GM10266 (cell line): Measurements from ENCODE around the gene KAT6B.
"Not testable (repeated sequence)": the region's sequence is repeated elsewhere in the genome, so short reads cannot be mapped to it uniquely, and the experiment has no call there.

Source experiments
- DNase-seq: peaks from one replicate; pipeline ENCODE4 v3.0.0; 2012; ENCODE audit errors: extremely low spot score
- CTCF ChIP-seq: IDR thresholded peaks from 2 replicates; pipeline ENCODE4 v1.5.1; 2012; ENCODE audit warnings: mild to moderate bottlenecking, low read depth; ENCODE audit not compliant: control insufficient read depth, insufficient read depth; ENCODE audit errors: missing control alignments

Gene KAT6B

DNA sequence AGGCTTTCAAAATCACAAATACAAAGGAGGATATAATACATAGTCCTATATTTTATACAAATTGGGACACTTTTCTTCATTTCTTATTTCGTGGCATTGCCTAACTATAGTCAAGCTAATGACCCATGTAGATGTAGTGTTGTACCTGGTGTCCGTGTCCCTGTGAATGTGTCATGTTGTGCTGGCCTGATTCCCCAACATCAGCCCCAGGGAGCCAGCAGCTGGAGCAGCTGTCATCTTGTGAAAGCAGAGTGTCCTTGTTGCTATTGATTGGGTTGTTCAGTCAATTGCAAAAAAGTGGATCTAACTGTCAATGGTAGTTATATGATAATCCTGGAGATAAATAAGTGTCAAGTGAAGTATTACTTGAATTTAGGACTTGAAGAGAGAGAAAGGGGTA lies 86.3 kb downstream of the KAT6B start:
- no peak for TF ChIP-seq CTCF
- DNase-seq = no peak

DNA sequence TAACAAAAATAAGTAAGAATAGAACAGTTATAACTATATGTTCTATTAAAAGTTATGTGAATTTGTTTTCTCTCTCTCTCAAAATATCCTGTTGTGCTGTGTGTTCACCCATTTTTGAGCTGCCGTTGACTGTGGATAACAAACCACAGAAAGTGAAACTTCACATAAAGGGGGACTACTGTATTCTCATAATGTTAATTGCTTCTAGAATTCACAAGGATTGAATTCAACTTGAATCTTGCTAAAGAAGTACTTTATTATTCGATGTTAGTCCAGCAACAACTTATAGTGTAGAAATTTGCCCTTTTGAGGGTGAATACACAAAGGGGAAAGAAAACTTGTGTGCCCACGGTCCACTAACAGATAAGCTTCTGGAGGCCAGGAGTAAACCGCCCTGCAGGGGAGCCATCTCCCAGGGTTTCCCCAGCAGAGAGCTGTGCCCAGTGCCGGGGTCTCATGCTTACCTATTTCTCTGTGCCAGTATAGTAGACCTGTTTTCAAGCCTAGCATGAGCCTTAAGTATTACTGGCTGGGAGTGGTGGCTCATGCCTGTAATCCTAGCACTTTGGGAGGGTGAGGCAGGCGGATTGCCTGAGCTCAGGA lies 87.1 kb downstream of the KAT6B start:
- no peak for TF ChIP-seq CTCF
- no peak for DNase-seq

GRCh38 chr10:74916283-74916682 lies 89.9 kb downstream of the KAT6B start:
- TF ChIP-seq CTCF = no peak
- no peak for DNase-seq

DNA sequence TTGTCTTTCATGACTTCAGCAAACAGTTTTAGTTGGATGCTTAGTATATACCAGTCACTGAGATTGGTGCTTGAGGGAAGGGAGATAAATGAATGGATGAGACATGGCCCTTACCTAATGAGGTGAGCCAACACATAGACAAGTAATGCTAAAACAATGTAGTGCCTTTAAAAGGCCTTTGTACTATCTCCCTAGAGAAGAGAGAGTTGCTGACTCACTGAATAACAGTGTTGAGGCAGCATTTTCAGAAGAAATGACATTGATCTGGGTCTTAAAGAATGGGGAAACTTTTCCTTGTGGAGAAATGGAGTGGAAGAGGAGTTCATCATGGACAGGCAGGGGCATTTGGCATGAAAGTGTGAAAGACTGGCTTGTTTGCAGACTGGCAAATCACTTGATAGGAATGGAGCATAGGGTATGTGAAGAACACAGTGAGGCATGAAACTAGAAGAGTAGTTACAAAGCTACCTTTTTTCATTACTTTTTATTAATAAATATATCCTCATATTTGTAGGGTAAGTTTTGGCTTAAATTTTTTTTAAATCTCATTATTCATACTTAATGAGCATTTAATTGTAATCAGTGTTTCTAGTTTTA lies 91.2 kb downstream of the KAT6B start:
- TF ChIP-seq CTCF = no peak
- DNase-seq = no peak

DNA sequence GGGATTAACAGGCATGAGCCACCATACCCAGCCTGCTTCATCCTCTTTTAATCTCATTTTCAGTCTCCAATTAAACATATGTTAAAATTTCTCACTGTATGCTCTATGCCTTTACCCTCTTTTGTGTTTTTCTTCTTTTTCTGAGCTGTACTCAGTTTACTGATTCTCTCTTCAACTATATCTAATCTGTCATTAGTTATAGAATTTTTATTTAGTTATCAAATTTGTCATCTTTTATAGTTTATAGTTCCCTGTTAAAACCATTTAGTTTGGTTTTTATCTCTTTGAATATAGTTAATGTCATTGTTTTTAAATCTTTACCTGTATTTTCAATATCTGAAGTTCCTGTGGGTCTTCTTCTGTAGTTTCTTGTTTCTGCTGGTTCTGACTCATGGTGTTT lies 93.3 kb downstream of the KAT6B start:
- DNase-seq = no peak
- TF ChIP-seq CTCF = no peak

DNA sequence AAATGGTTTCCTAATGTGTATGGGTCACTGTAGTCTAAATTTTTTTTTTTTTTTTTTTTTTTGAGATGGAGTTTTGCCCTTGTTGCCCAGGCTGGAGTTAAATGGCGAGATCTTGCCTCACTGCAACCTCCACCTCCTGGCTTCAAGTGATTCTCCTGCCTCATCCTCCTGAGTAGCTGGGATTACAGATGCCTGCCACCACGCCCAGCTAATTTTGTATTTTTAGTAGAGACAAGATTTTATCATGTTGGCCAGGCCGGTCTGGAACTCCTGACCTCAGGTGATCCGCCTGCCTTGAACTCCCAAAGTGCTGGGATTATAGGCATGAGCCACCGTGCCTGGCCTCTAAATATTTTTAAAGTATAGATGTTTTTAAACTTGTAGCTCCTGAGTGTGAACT lies 94.7 kb downstream of the KAT6B start:
- not testable (repeated sequence) for DNase-seq

GRCh38 chr10:74921744-74922143 lies 95.3 kb downstream of the KAT6B start:
- DNase-seq = no peak
- no peak for TF ChIP-seq CTCF

- no peak for DNase-seq
- TF ChIP-seq CTCF = no peak
These were observed 96.5 kb downstream of the KAT6B start for GRCh38 chr10:74922921-74923320.
